ENCODE measurements around the gene C12orf56.

GRCh38 chr12:64240781-64241180 is 149.8 kb downstream of the C12orf56 start:
- TF ChIP-seq POLR2AphosphoS5 (IDR thresholded peaks at IDR 0.05; ENCODE audit: low read depth, low read length) (no peak), REST (IDR thresholded peaks at IDR 0.05; ENCODE audit: insufficient read depth in 1 of 2, low read depth in 2 of 2, low read length in 2 of 2) (no peak), TAF1 (IDR thresholded peaks at IDR 0.05; ENCODE audit: borderline replicate concordance, insufficient read depth, low read length) (no peak), SIN3A (IDR thresholded peaks at IDR 0.05; ENCODE audit: borderline replicate concordance, insufficient read depth, low read length) (no peak)

All from PFSK-1 (cell line).